GM19023 (cell line): ENCODE data around the gene GPR39.

ENCODE experiments used
- ATAC-seq: cut with Tn5 transposase; IDR thresholded peaks from one replicate; pipeline ENCODE4 v1.9.1; 2021; ENCODE audit warnings: mild to moderate bottlenecking, moderate library complexity; ENCODE audit not compliant: unreplicated experiment

Gene GPR39

DNA sequence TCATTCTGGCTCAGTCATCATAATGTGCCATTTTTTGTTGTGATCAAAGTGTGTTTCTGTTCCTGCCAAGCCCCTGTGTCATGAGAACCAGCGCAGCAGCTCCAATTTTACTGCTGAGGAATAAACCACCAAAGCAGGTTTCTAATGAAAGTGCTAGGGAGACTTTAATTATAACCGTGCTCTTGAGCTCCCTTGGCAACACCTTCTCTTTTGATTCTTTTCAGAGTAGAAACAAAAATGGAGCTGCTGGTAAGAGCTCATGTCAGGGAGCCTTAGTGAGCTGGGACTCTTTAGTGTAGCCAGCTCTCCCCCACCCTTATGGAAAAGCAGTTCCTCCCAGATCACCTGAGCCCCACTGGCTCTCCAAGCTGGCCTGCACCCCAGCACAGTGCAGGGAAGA, 179.1 kb downstream of the GPR39 start:
- ATAC-seq, result no peak

DNA sequence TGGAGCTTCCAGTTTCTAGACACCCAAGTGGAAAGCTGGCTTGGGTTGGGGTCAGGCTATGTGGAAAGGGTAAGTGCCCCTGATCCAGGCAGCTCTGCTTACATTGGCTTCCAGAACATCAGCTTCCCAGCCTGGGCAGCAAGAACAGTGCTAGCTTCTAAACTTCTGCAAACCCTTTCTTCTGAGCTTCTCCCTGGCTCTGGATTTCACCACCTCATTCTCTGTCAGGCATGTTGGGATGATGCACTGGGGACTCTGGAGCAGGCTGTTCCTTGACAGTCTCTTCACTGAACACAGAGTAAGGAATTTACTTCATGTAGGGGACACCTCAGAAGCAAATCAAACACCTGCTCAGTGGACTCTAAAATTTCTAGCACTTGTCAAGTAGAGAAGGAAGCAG, 180.6 kb downstream of the GPR39 start:
- no peak for ATAC-seq

DNA sequence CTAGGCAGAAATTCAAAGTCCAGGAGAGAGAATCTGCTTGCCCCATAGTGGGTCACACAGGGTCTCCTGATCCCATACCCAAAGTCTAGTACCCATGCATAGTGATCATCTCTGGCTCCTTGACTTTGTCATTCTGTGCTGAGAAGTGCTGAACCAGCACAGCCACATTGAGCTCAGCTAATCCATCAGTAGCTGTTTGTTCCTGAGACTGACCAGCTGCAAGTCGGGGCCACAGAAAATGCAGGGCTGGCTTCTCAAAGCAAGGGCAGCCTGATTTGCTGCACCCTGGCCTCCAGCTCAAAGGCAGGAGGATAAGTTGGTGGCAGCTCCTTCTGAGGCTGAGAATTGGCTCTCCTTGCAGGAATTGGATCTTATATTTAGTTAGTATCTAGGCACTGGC, 181.2 kb downstream of the GPR39 start:
- no peak for ATAC-seq

DNA sequence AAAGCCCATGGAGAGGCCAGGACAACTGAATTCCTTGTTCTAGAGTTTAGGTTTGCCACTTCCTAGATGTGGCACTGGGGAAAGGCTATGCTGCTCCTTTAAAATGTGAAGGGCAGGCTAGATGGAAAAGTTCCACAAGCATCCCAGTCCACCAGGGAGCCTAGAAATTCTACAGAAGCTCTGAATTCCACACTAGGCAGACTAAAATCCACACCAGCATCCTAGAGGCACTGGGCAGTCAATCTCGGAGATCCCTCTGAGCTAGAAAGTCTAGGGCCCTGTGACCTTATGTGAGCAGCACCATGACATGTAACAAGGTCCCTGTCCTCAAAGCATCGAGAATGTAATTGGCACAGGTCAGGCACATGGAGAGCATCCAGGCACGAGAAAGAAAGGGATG, 181.9 kb downstream of the GPR39 start:
- no peak for ATAC-seq

DNA sequence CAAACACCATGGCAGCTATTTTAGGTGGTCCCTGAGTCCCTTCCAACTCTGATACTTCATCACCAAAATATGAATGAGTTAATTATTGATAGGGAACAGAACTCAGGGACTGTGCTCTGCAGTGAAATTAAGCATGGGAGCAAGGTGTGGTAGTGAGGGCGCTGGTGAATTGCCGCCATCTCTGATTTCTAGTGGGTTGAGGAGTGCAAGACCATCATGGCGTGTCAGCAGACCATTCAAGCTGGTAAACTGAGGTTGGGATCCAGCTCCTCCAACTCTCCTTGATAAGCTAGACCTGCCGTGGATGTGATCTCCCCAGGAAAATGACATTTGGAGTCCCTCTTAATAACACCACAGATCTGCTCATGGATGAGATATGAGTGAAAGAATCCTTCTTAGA, 183.0 kb downstream of the GPR39 start:
- no peak for ATAC-seq

DNA sequence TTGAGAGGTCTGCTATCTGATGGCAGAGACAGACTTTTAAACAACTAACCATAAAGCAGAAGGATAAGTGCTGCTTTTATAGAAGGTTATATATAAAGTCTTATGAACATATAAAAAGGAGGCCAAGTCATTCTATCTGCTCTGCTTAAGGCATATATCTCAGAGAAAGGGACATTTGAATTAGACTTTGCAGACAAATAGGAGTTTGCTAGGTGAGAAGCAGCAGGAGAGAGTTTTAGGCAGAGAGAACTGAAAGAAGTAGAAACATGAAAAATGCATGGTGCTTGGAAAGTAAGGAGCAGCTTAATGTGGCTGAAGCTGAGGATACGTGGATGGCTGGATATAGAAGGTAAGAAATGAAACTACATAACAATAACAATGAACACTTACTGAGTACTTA, 188.0 kb downstream of the GPR39 start:
- no peak for ATAC-seq

DNA sequence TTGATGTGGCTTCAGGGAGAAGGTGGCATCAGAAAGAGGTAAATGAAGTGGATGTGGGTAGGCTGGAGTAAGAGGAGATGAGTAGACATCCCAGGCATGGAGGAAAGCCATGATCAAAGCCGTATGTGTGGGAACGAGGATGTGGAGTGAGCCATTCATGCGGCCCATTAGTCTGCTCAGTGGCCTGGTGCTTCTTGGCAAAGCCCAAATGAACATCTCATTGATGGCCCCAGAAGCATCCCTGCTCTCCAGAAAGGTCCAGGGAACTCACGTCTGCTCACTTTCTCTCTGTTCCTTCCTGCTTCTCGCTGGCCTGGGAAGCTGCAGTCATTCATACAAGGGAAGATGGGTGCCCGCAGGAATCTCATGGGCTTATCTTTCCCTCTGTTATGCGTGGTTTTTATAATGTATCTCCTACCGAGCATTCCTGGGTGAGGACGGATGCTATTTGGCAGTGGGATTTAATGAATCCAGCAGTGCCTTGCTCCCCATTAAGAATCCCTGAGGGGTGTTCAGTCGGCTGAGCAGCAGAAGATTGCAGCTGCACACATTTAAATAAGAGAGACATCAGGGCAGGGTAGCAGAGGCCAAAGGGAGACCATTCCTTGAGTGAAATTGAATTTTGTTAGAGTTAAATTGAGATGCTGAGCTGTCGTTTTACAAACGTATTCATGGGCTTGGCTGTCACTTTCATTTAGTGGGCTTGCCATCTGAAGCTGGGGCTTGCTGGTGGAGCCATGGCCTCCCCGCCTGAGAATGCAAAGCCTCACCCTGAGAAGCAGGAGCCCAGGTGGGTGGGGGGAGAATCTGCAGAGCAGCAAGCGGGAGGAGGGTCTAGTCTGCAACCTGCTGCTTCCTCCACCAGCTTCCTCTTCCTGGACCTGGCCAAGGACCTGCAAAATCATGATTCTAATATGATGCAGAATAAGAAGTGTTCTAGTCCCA, 188.9 kb downstream of the GPR39 start:
- no peak for ATAC-seq

DNA sequence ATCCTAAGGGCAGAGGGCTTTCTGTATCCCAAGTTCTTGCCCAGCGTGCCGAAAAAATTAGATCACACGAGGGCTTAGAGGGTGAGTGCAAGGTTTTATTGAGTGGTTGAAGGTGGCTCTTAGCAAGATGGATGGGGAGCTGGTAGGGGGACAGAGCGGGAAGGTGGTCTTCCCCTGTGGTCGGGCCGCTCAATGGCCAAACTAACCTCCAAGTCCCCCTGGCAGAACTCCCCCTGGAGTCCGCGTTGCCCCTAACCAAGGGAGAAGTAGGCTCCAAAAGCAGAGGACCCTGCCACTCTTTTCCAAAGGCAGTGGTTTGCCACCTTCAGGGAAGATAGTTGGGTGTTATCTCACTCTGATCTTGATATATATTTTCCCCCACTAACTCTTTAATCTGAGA, 190.0 kb downstream of the GPR39 start:
- ATAC-seq, result no peak

DNA sequence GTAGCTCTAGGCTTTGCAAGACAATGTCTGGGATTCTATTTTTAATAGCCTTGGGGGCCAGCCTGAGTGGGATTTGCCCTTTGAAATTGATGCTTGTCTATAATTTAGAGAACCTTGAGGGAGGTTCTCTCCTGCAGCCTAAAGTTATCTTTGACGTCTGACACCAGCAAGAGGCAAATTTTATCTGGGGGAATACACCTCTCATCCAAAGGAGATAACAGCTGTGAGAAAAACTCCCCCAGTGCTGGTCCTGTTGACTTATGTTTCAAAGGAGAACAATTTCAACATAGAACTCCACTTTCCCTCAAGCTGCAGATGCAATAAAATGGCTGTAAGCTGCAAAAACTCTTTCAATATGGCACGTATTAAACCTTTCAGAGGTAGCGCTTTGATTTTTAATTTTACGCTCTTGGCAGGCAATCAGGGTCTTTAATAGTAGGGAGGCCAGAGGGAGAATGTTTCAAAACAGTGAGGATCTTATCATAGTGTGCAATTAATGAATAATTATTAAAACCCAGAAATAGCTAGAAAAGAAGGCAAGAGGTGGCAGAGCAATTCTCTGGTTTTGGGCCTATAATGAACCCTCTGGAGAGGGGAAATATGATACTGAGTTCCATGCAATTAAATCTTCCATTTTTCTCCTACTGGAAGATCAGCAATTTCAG, 191.0 kb downstream of the GPR39 start:
- no peak for ATAC-seq

DNA sequence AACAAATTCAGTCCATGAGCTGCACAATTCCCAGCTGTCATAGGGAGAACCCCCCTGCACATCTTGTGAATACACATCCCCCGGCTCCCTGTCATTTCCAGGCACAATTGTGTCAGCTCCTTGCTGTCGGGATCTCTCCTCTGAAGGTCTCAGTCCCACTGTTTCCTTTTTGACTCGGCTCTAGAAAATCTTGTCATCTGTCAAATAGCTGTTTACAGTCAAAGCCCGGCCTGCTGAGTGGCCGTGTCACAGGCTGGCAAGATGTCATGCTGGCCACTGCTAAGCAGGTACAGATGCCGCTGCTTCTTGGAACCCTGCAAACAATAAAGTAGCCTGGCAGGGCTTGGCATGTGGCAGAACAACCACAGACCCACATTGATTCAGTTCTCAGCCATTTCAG, 191.7 kb downstream of the GPR39 start:
- ATAC-seq, result no peak

DNA sequence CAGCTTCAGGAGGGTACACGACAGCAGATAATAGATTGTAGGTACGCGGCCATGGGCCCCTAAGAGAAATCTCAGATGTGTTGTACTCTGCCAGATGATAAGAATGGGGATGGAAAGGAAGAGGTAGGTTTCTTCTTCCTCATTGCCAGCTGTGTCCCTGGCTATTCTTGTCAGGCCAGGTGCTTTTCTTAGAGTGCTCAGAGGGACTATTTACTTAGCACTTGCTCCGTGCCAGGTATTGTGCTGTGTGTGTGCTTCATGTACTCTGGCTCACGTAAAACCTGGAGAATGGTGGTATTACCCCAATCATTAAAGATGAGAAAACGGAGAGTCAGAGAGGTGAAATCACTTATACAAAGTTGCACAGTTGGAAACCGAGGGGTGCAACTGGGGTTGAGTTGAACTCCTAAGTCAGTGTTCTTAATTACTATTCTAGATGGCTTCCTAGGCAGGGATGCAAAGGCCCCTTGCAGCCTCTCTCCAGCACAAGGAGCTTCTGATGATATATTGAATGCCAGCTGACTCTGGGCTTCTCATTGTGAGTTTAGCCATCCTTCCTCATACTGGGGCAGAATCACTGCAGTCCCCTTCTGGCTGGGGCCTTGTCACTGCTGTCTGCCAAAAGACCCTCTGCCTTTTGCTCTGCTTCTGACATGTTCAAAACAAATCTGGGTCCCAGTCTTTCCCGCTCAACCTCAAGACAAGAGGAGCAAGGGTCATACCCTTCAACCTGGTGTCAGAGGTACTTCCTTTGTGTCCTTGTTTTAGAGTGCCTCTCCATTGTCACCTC, 192.7 kb downstream of the GPR39 start:
- ATAC-seq, result no peak

DNA sequence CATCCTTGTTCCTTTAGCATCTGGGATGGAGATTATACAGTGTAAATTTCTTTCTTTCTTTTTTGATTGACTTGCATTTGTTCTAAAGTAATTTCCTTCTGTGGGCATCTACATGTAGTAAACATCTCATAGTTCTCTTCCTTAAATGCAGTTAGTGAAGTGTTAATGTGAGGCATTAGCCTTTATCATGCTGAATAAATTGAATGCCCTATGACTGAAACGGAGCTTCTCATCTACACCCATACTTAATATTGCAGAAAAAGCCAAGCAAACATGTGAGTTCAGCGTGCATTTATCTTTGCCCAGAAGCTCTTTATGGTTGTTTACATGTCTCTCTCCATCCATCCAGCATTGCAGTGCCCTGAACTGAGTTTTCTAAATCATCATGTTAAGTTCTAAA, 195.1 kb downstream of the GPR39 start:
- no peak for ATAC-seq

DNA sequence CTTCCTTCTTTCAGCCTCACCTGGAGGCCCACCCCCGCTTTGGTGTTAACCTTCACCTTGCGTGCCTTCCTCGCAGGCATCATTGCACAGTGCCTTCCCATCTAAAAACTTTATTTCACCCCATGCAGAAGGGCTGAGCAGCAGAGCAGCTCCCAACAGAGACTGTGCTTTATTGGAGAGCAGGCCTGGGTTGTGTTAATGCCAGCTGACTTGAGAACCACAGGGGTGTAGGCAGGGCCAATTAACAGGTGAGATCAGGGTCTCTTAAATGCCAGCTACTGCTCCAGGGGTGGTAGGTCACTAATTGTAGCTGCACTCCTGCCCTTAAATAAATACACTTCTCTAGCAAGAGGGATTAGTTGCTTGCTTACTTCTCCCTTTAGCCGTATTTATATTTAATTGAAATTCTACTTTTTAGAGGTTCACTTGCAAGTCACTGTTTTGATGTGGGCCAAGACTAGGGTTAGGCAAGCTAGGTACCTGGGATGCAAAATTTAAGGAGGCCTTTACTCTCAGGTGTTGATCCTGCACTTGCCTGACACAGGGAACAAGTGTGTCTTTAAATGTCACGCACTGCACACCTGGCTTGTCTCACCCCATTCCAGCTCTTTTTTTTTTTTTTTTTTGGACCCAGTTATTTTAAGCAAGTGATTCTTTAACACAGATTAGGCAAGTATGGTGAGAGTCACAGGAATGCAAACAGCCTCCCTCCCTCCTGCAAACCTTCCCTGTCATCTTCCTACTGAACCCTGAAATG, 198.9 kb downstream of the GPR39 start:
- ATAC-seq, result no peak

DNA sequence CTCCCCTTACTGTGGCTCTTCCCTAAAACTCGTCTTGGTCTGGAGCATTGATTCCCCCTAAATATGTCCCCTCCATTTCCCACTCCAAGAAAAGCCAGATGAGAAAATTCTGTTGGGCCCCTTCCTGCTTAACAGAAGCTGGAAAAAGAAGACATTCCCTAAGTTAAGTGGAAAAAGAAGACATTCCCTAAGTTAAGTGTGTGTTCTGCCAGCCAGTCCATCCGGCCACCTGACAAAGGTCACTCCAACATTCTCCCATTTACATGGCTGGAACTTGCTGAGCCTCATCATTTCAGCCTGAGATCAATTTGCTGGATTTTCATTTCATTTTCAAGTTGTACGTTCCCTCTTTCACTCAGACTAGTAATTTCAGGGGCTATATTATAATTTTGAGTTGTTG, 201.4 kb downstream of the GPR39 start:
- ATAC-seq, result no peak

DNA sequence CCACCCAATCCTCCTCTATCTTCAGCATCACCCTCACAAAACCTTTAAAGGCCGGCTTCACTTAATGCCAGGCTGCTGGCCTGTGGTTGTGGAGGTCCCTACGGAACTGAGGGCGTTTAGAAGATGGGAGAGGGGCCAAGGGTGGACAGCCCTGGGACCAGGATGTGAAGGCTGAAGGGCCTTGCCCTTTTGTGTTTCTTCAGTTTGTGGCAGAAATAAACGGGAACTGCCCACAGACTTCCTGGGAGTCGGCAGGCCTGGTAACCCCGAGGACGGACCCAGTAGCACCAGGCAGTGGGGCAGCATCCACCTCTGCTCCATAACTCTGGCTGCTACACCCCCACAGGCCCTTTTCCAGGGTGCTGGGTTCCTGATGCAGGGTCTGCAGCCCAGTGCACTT, 202.1 kb downstream of the GPR39 start:
- ATAC-seq, result no peak

DNA sequence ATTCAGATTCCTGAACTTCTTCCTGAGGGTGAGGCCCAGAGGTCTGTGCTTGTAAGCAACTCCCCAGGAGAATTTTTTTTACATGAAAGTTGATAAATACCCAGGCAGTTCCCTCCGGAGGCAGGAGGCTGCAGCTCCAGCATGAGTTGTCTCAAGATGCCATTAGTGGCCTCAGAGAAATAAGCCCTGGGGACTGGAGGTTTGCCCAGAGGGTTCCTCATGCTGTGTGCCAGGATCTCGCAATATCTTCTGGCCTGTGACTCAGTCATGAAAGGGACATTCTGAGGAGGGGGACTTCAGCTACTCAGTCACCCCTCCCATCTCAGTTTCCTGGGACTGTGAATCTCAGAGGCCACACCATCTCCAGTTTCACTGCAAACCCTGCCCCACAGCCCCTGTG, 203.5 kb downstream of the GPR39 start:
- no peak for ATAC-seq

DNA sequence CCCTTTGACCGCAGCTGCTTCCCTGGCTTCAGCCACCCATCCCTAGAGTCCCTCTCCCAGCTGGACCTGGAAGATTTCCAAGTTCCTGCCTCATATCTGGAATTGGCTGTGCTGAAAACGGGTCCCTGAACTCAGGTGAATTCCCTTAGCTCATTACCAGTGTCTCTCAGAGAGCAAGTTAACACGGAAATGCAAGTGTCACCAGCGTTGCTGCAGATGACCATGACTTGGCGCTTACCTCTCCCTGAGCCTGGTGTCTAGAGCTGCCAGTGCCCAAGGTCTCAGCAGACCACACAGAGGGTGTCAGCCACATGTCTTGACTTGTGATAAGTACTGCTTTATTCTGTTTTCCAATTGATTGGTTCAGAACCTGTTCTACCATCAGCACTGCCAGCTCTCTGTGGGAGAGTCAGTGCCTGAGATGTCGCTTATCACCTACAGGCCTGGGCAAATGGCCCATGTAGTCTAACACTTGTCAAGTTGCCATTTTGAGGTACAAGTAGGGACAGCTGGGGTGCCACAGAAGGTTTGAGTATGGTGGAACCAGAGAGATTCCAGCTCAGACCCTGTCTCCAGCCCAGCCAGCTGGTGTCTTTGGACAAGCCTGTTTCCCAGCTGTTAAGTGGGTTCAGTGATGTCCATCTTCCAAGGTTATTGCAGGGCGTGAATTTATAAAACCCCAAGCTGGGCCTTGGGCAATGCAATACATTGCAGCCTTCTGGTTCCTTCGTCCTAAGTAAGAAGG, 204.7 kb downstream of the GPR39 start:
- ATAC-seq, result no peak

DNA sequence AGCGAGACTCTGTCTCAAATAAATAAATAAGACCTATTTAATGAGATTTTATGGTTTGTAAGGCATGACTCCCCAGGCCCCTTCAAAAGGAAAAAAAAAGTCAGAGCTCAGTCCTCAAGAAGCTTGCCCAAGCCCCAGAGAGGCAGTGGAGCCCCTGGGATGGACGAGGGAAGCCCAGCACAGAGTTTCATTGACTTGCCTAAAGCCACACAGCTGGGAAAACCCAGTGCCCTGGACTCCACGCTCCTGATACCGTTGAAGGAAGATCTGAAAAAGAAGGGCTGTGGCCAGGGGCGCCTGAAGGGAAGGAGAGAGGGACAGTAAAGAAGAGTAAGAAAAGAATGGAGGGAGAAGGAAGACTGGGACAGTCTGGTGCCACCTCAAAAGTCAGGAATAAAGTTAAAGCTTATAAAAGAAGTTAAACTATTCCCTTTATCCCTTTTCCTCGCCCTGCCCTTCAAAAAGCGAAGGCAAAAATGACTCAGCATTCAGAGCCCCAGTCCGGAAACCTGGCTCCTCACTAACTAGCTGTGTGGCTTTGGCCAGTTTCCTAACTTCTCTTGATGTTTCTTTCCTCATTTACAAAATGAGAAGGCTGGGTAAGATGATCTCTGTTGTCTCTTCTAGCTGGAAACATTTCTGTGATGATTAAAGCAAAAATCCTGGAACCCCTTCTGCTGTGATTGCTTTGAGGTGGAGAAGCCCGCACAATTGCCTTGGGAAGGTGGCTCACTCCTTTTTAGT, 206.7 kb downstream of the GPR39 start:
- no peak for ATAC-seq

DNA sequence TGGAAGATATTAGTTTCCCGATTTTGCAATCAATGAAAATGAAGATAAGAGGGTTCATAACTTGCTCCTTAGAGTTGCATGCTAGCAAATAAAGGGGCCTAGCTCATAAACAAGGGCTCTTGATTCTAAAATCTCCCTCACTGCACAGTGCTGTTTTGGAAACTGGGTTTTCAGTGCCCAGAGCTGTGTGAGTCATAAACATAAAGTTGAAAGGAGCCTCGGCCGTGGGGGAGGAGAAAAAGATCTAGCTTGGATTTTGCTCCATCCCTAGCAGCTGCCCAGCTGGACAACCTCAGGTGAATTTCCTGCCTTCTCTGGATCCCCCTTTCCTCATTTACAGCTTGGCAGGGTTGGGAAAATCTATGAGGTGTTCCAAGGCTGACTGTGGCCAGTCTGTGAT, 210.9 kb downstream of the GPR39 start:
- ATAC-seq, result no peak
